GM19463 (cell line): ENCODE data around the gene MICU1.
A peak's percentile ranks its signal among the peaks of the same experiment; 100 is the strongest.

ENCODE experiments used
- ATAC-seq: cut with Tn5 transposase; IDR thresholded peaks from one replicate; pipeline ENCODE4 v1.9.1; 2021; ENCODE audit warnings: mild to moderate bottlenecking, moderate library complexity; ENCODE audit not compliant: unreplicated experiment

Gene MICU1

GRCh38 chr10:72319416-72320254 lies 306.2 kb downstream of the MICU1 start:
- peak; percentile 57 for ATAC-seq

- no peak for ATAC-seq
These were observed 307.2 kb downstream of the MICU1 start for GRCh38 chr10:72318418-72319262.
